ENCODE data around the gene SLC7A5.

Gene SLC7A5

GRCh38 chr16:87821376-87822107 lies 47.8 kb downstream of the SLC7A5 start:
- peak overlapping the region; percentile 72 for H3K27ac ChIP-seq (ENCODE audit: low read length)

GRCh38 chr16:87819983-87820382 lies 49.3 kb downstream of the SLC7A5 start:
- Histone ChIP-seq H3K9ac (ENCODE audit: low read depth, low read length) (no peak overlapping the region), H3K36me3 (ENCODE audit: insufficient read depth, low read length) (no peaks in the 10 kb centered on the region), H3K4me1 (ENCODE audit: insufficient read depth, low read length) (peaks cover 12% of the 10 kb centered on the region), H3K27ac (ENCODE audit: low read length) (no peak overlapping the region), H3K27me3 (ENCODE audit: insufficient read depth, low read length, poor library complexity) (no peaks in the 10 kb centered on the region), H4K20me1 (ENCODE audit: insufficient read depth, low read length) (no peaks in the 10 kb centered on the region), H3K4me3 (ENCODE audit: low read depth in 1 of 2, low read length in 2 of 2) (no peak overlapping the region), H3K79me2 (ENCODE audit: insufficient read depth, low read length) (no peaks in the 10 kb centered on the region), H3K9me3 (ENCODE audit: insufficient read depth, low read length, severe bottlenecking) (peaks cover 21% of the 10 kb centered on the region), H2AFZ (ENCODE audit: low read depth, low read length) (no peak overlapping the region), H3K4me2 (ENCODE audit: insufficient read depth, low read length) (no peak overlapping the region)
- ATAC-seq (ENCODE audit: insufficient read depth, low read depth) (no peak), DNase-seq (no peak)
- no peak for TF ChIP-seq EZH2 (IDR thresholded peaks at IDR 0.05; ENCODE audit: borderline replicate concordance, low read depth, low read length, severe bottlenecking)
- TF ChIP-seq, protein P1, sequence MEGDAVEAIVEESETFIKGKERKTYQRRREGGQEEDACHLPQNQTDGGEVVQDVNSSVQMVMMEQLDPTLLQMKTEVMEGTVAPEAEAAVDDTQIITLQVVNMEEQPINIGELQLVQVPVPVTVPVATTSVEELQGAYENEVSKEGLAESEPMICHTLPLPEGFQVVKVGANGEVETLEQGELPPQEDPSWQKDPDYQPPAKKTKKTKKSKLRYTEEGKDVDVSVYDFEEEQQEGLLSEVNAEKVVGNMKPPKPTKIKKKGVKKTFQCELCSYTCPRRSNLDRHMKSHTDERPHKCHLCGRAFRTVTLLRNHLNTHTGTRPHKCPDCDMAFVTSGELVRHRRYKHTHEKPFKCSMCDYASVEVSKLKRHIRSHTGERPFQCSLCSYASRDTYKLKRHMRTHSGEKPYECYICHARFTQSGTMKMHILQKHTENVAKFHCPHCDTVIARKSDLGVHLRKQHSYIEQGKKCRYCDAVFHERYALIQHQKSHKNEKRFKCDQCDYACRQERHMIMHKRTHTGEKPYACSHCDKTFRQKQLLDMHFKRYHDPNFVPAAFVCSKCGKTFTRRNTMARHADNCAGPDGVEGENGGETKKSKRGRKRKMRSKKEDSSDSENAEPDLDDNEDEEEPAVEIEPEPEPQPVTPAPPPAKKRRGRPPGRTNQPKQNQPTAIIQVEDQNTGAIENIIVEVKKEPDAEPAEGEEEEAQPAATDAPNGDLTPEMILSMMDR (IDR thresholded peaks at IDR 0.05; ENCODE audit: borderline replicate concordance, extremely low read depth, low read length, poor library complexity, severe bottlenecking), result no peak

More at GRCh38 chr16:87821376-87822107, 47.8 kb downstream of the SLC7A5 start:
- ATAC-seq (ENCODE audit: insufficient read depth, low read depth), result peak; percentile 54; the same call in 2 of the 3 replicates
- H3K4me1 ChIP-seq (ENCODE audit: insufficient read depth, low read length), result peaks cover 12% of the 10 kb centered on the region
- no peak for TF ChIP-seq EZH2 (IDR thresholded peaks at IDR 0.05; ENCODE audit: borderline replicate concordance, low read depth, low read length, severe bottlenecking)
- TF ChIP-seq, protein P1 (IDR thresholded peaks at IDR 0.05; ENCODE audit: borderline replicate concordance, extremely low read depth, low read length, poor library complexity, severe bottlenecking), result no peak
- H3K79me2 ChIP-seq (ENCODE audit: insufficient read depth, low read length), result no peaks in the 10 kb centered on the region
- no peaks in the 10 kb centered on the region for H3K27me3 ChIP-seq (ENCODE audit: insufficient read depth, low read length, poor library complexity)
- peak overlapping the region; percentile 54 for H2AFZ ChIP-seq (ENCODE audit: low read depth, low read length)
- H3K4me3 ChIP-seq (ENCODE audit: low read depth in 1 of 2, low read length in 2 of 2), result no peak overlapping the region
- H3K9ac ChIP-seq (ENCODE audit: low read depth, low read length), result 0 out of 2 replicates have a peak overlapping the region, but pooled peaks have one; percentile 13
- peak; percentile 31 for DNase-seq
- H3K4me2 ChIP-seq (ENCODE audit: insufficient read depth, low read length), result no peak overlapping the region
- no peaks in the 10 kb centered on the region for H3K36me3 ChIP-seq (ENCODE audit: insufficient read depth, low read length)
- no peaks in the 10 kb centered on the region for H4K20me1 ChIP-seq (ENCODE audit: insufficient read depth, low read length)
- H3K9me3 ChIP-seq (ENCODE audit: insufficient read depth, low read length, severe bottlenecking), result peaks cover 17% of the 10 kb centered on the region

GRCh38 chr16:87819282-87819681 lies 50.0 kb downstream of the SLC7A5 start:
- H3K9ac ChIP-seq (ENCODE audit: low read depth, low read length), result no peak overlapping the region
- no peak overlapping the region for H3K4me2 ChIP-seq (ENCODE audit: insufficient read depth, low read length)
- TF ChIP-seq, protein P1 (IDR thresholded peaks at IDR 0.05; ENCODE audit: borderline replicate concordance, extremely low read depth, low read length, poor library complexity, severe bottlenecking), result no peak
- TF ChIP-seq EZH2 (IDR thresholded peaks at IDR 0.05; ENCODE audit: borderline replicate concordance, low read depth, low read length, severe bottlenecking), result no peak
- H3K4me1 ChIP-seq (ENCODE audit: insufficient read depth, low read length), result peaks cover 12% of the 10 kb centered on the region
- H3K4me3 ChIP-seq (ENCODE audit: low read depth in 1 of 2, low read length in 2 of 2), result no peak overlapping the region
- DNase-seq (no peak), ATAC-seq (ENCODE audit: insufficient read depth, low read depth) (no peak)
- no peaks in the 10 kb centered on the region for H4K20me1 ChIP-seq (ENCODE audit: insufficient read depth, low read length)
- H3K27me3 ChIP-seq (ENCODE audit: insufficient read depth, low read length, poor library complexity), result no peaks in the 10 kb centered on the region
- H2AFZ ChIP-seq (ENCODE audit: low read depth, low read length), result no peak overlapping the region
- peaks cover 21% of the 10 kb centered on the region for H3K9me3 ChIP-seq (ENCODE audit: insufficient read depth, low read length, severe bottlenecking)
- H3K36me3 ChIP-seq (ENCODE audit: insufficient read depth, low read length), result no peaks in the 10 kb centered on the region
- H3K79me2 ChIP-seq (ENCODE audit: insufficient read depth, low read length), result no peaks in the 10 kb centered on the region
- H3K27ac ChIP-seq (ENCODE audit: low read length), result no peak overlapping the region
